ENCODE data around the gene MAP4K4. TPM values are rescaled to one million over a fixed set of nuclear protein-coding genes. Genes with fewer than 3 reads are reported as not detected.

Gene MAP4K4
- total and polyA plus RNA-seq, 8 donors, result 9.7 to 38.7 (median 15.3) TPM

GRCh38 chr2:101793277-101793969 lies 95.9 kb downstream of the MAP4K4 start:
- FAIRE-seq (no peak), DNase-seq (no peak), ATAC-seq (peak in 2 of 4 donors; percentile 40 to 52)
- intact Hi-C loops (cut with DNase I), result no loop called here
- Histone ChIP-seq H3K9me3 (no peaks in the 10 kb centered on the region), H3K27me3 (no peaks in the 10 kb centered on the region), H3K36me3 (no peaks in the 10 kb centered on the region), H3K27ac (no peak overlapping the region), H3K4me1 (peaks cover 0 to 8% (median 3%) of the 10 kb centered on the region in 3 donors), H3K4me3 (no peak overlapping the region)
- WGBS, 2 donors, result 44 to 57% methylated on average over 3 of the region's 3 CpGs
- no peak for TF ChIP-seq CTCF (IDR thresholded peaks at IDR 0.05)

GRCh38 chr2:101794141-101794540 lies 96.6 kb downstream of the MAP4K4 start:
- intact Hi-C loops (cut with DNase I), result no loop called here
- Histone ChIP-seq H3K4me3 (no peak overlapping the region), H3K27me3 (no peaks in the 10 kb centered on the region), H3K9me3 (no peaks in the 10 kb centered on the region), H3K4me1 (peaks cover 0 to under 1% (median under 1%) of the 10 kb centered on the region in 3 donors), H3K27ac (no peak overlapping the region), H3K36me3 (no peaks in the 10 kb centered on the region)
- WGBS, 2 donors, result 77% methylated on average over 2 of the region's 2 CpGs
- ATAC-seq (no peak), FAIRE-seq (no peak), DNase-seq (no peak)
- TF ChIP-seq CTCF (IDR thresholded peaks at IDR 0.05), result no peak

- no peaks in the 10 kb centered on the region for H3K9me3 ChIP-seq
- no peaks in the 10 kb centered on the region for H3K4me1 ChIP-seq
- H3K4me3 ChIP-seq, result no peak overlapping the region
- ATAC-seq, result no peak
- DNase-seq, result no peak
- TF ChIP-seq CTCF (IDR thresholded peaks at IDR 0.05), result no peak
- intact Hi-C loops (cut with DNase I), result no loop called here
- H3K36me3 ChIP-seq, result no peaks in the 10 kb centered on the region
- H3K27ac ChIP-seq, result no peak overlapping the region
- 83% methylated on average over 4 of the region's 4 CpGs for WGBS, 2 donors
- H3K27me3 ChIP-seq, result no peaks in the 10 kb centered on the region
- no peak for FAIRE-seq
Measured at GRCh38 chr2:101795033-101795432, 97.5 kb downstream of the MAP4K4 start.

- DNase-seq (no peak), FAIRE-seq (no peak), ATAC-seq (no peak)
- TF ChIP-seq CTCF (IDR thresholded peaks at IDR 0.05), result no peak
- Histone ChIP-seq H3K4me3 (no peak overlapping the region), H3K4me1 (peaks cover 0 to 3% (median under 1%) of the 10 kb centered on the region in 3 donors), H3K9me3 (no peaks in the 10 kb centered on the region), H3K36me3 (no peaks in the 10 kb centered on the region), H3K27ac (no peak overlapping the region), H3K27me3 (no peaks in the 10 kb centered on the region)
- intact Hi-C loops (cut with DNase I), result no loop called here
- 87 to 88% methylated on average over 7 of the region's 7 CpGs for WGBS, 2 donors
Measured at GRCh38 chr2:101796825-101797600, 99.5 kb downstream of the MAP4K4 start.

GRCh38 chr2:101801496-101801895 lies 104.0 kb downstream of the MAP4K4 start:
- no peak for TF ChIP-seq CTCF (IDR thresholded peaks at IDR 0.05)
- DNase-seq (no peak), ATAC-seq (no peak), FAIRE-seq (no peak)
- WGBS, 2 donors, result 97 to 99% methylated on average over 3 of the region's 3 CpGs
- intact Hi-C loops (cut with DNase I), result no loop called here
- Histone ChIP-seq H3K27ac (no peak overlapping the region), H3K4me1 (peaks cover 7 to 36% (median 26%) of the 10 kb centered on the region in 3 donors), H3K27me3 (no peaks in the 10 kb centered on the region), H3K9me3 (no peaks in the 10 kb centered on the region), H3K4me3 (no peak overlapping the region), H3K36me3 (no peaks in the 10 kb centered on the region)

Data from pancreas (tissue), 10 donors.